Measurements from ENCODE around the gene PIP4K2A. TPM values are rescaled to one million over a fixed set of nuclear protein-coding genes. Genes with fewer than 3 reads are reported as not detected.

Gene PIP4K2A
- total RNA-seq, 1 donor from 2014 or later: 22.4 TPM

GRCh38 chr10:22570733-22571430 lies 143.5 kb downstream of the PIP4K2A start:
- Mint-ChIP-seq H3K27ac (no peak overlapping the region), H3K27me3 (no peaks in the 10 kb centered on the region), H3K36me3 (ENCODE audit: insufficient read depth) (peaks cover 46% of the 10 kb centered on the region), H3K4me3 (ENCODE audit: low read depth) (no peak overlapping the region), H3K9me3 (ENCODE audit: low read depth) (peaks cover 14% of the 10 kb centered on the region), H3K4me1 (ENCODE audit: low read depth) (no peaks in the 10 kb centered on the region)
- no peak for DNase-seq (ENCODE audit: low spot score, unreplicated experiment)
- TF ChIP-seq CTCF (IDR thresholded peaks at IDR 0.05; ENCODE audit: unreplicated experiment): no peak

GRCh38 chr10:22570234-22570633 lies 144.1 kb downstream of the PIP4K2A start:
- Mint-ChIP-seq H3K36me3 (ENCODE audit: insufficient read depth) (peaks cover 48% of the 10 kb centered on the region), H3K27ac (no peak overlapping the region), H3K27me3 (no peaks in the 10 kb centered on the region), H3K4me1 (ENCODE audit: low read depth) (no peaks in the 10 kb centered on the region), H3K4me3 (ENCODE audit: low read depth) (no peak overlapping the region), H3K9me3 (ENCODE audit: low read depth) (peaks cover 14% of the 10 kb centered on the region)
- no peak for DNase-seq (ENCODE audit: low spot score, unreplicated experiment)
- TF ChIP-seq CTCF (IDR thresholded peaks at IDR 0.05; ENCODE audit: unreplicated experiment): no peak

- peaks cover 54% of the 10 kb centered on the region for H3K36me3 Mint-ChIP-seq (ENCODE audit: insufficient read depth)
- H3K4me1 Mint-ChIP-seq (ENCODE audit: low read depth): no peaks in the 10 kb centered on the region
- no peak overlapping the region for H3K4me3 Mint-ChIP-seq (ENCODE audit: low read depth)
- no peak for DNase-seq (ENCODE audit: low spot score, unreplicated experiment)
- H3K9me3 Mint-ChIP-seq (ENCODE audit: low read depth): peaks cover 14% of the 10 kb centered on the region
- H3K27me3 Mint-ChIP-seq: no peaks in the 10 kb centered on the region
- TF ChIP-seq CTCF (IDR thresholded peaks at IDR 0.05; ENCODE audit: unreplicated experiment): no peak
- no peak overlapping the region for H3K27ac Mint-ChIP-seq
These were observed 145.4 kb downstream of the PIP4K2A start for GRCh38 chr10:22568928-22569327.

GRCh38 chr10:22564060-22564459 lies 150.3 kb downstream of the PIP4K2A start:
- TF ChIP-seq CTCF (IDR thresholded peaks at IDR 0.05; ENCODE audit: unreplicated experiment): no peak
- H3K27ac Mint-ChIP-seq: no peak overlapping the region
- no peak for DNase-seq (ENCODE audit: low spot score, unreplicated experiment)
- peaks cover 19% of the 10 kb centered on the region for H3K4me1 Mint-ChIP-seq (ENCODE audit: low read depth)
- H3K9me3 Mint-ChIP-seq (ENCODE audit: low read depth): peaks cover 11% of the 10 kb centered on the region
- peaks cover 2% of the 10 kb centered on the region for H3K27me3 Mint-ChIP-seq
- H3K36me3 Mint-ChIP-seq (ENCODE audit: insufficient read depth): peaks cover 39% of the 10 kb centered on the region
- no peak overlapping the region for H3K4me3 Mint-ChIP-seq (ENCODE audit: low read depth)

GRCh38 chr10:22561909-22562308 lies 152.5 kb downstream of the PIP4K2A start:
- peaks cover 19% of the 10 kb centered on the region for H3K4me1 Mint-ChIP-seq (ENCODE audit: low read depth)
- no peak for DNase-seq (ENCODE audit: low spot score, unreplicated experiment)
- H3K36me3 Mint-ChIP-seq (ENCODE audit: insufficient read depth): peaks cover 26% of the 10 kb centered on the region
- peaks cover 3% of the 10 kb centered on the region for H3K27me3 Mint-ChIP-seq
- TF ChIP-seq CTCF (IDR thresholded peaks at IDR 0.05; ENCODE audit: unreplicated experiment): no peak
- peaks cover 10% of the 10 kb centered on the region for H3K9me3 Mint-ChIP-seq (ENCODE audit: low read depth)
- H3K27ac Mint-ChIP-seq: no peak overlapping the region
- no peak overlapping the region for H3K4me3 Mint-ChIP-seq (ENCODE audit: low read depth)
